ENCODE results near the gene LIME1.

DNA sequence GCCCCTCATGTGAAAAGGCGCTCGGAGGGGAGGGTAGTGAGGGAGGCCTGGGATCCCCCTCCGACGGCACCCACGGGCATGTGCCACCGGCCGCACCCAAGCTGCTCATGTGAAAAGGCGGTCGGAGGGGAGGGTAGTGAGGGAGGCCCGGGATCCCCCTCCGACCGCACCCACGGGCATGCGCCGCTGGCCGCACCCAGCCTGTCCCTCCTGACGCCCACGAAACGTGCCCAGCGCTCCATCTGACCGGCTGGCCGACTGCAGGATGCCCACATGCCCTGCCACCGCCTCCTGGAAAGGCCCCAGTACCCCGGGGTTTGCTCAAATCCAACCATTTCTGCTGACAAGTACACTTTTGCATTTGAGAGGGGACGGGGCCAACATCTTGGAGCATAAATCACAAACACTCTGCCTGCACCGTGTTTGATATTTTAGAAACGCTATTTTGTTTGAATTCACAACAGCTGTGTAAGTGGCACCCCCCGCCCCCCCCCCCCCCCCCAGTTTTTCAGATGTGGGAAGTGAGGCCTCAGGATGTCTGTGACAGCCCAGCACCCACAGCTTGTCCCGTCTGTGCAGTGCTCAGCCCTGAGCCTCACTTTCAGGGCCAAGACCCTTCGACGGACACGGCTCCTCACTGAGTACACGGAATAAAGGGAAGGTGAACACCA lies 37.2 kb downstream of the LIME1 start:
- TF ChIP-seq, protein P1, sequence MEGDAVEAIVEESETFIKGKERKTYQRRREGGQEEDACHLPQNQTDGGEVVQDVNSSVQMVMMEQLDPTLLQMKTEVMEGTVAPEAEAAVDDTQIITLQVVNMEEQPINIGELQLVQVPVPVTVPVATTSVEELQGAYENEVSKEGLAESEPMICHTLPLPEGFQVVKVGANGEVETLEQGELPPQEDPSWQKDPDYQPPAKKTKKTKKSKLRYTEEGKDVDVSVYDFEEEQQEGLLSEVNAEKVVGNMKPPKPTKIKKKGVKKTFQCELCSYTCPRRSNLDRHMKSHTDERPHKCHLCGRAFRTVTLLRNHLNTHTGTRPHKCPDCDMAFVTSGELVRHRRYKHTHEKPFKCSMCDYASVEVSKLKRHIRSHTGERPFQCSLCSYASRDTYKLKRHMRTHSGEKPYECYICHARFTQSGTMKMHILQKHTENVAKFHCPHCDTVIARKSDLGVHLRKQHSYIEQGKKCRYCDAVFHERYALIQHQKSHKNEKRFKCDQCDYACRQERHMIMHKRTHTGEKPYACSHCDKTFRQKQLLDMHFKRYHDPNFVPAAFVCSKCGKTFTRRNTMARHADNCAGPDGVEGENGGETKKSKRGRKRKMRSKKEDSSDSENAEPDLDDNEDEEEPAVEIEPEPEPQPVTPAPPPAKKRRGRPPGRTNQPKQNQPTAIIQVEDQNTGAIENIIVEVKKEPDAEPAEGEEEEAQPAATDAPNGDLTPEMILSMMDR (IDR thresholded peaks at IDR 0.05; ENCODE audit: low read depth, low read length, missing input control), result no peak
- TF ChIP-seq TAF1 (conservative IDR thresholded peaks at IDR 0.05) (no peak), RXRA (IDR thresholded peaks at IDR 0.05) (no peak), YY1 (IDR thresholded peaks at IDR 0.05) (no peak), EGR1 (IDR thresholded peaks at IDR 0.05; ENCODE audit: low read depth in 2 of 2) (no peak), GABPA (IDR thresholded peaks at IDR 0.05 in 1 of 2, conservative IDR thresholded peaks at IDR 0.05 in 1 of 2) (no peak), RAD21 (IDR thresholded peaks at IDR 0.05) (no peak), NR2F2 (IDR thresholded peaks at IDR 0.05) (no peak)
- TF ChIP-seq, protein P2, sequence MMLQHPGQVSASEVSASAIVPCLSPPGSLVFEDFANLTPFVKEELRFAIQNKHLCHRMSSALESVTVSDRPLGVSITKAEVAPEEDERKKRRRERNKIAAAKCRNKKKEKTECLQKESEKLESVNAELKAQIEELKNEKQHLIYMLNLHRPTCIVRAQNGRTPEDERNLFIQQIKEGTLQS (IDR thresholded peaks at IDR 0.05), result no peak
- TF ChIP-seq, protein P3, sequence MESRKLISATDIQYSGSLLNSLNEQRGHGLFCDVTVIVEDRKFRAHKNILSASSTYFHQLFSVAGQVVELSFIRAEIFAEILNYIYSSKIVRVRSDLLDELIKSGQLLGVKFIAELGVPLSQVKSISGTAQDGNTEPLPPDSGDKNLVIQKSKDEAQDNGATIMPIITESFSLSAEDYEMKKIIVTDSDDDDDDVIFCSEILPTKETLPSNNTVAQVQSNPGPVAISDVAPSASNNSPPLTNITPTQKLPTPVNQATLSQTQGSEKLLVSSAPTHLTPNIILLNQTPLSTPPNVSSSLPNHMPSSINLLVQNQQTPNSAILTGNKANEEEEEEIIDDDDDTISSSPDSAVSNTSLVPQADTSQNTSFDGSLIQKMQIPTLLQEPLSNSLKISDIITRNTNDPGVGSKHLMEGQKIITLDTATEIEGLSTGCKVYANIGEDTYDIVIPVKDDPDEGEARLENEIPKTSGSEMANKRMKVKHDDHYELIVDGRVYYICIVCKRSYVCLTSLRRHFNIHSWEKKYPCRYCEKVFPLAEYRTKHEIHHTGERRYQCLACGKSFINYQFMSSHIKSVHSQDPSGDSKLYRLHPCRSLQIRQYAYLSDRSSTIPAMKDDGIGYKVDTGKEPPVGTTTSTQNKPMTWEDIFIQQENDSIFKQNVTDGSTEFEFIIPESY (IDR thresholded peaks at IDR 0.05), result no peak
- TF ChIP-seq, protein P4, sequence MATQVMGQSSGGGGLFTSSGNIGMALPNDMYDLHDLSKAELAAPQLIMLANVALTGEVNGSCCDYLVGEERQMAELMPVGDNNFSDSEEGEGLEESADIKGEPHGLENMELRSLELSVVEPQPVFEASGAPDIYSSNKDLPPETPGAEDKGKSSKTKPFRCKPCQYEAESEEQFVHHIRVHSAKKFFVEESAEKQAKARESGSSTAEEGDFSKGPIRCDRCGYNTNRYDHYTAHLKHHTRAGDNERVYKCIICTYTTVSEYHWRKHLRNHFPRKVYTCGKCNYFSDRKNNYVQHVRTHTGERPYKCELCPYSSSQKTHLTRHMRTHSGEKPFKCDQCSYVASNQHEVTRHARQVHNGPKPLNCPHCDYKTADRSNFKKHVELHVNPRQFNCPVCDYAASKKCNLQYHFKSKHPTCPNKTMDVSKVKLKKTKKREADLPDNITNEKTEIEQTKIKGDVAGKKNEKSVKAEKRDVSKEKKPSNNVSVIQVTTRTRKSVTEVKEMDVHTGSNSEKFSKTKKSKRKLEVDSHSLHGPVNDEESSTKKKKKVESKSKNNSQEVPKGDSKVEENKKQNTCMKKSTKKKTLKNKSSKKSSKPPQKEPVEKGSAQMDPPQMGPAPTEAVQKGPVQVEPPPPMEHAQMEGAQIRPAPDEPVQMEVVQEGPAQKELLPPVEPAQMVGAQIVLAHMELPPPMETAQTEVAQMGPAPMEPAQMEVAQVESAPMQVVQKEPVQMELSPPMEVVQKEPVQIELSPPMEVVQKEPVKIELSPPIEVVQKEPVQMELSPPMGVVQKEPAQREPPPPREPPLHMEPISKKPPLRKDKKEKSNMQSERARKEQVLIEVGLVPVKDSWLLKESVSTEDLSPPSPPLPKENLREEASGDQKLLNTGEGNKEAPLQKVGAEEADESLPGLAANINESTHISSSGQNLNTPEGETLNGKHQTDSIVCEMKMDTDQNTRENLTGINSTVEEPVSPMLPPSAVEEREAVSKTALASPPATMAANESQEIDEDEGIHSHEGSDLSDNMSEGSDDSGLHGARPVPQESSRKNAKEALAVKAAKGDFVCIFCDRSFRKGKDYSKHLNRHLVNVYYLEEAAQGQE (IDR thresholded peaks at IDR 0.05), result no peak
- TF ChIP-seq, protein P5, sequence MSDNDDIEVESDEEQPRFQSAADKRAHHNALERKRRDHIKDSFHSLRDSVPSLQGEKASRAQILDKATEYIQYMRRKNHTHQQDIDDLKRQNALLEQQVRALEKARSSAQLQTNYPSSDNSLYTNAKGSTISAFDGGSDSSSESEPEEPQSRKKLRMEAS (IDR thresholded peaks at IDR 0.05), result no peak

All from liver (tissue), 3 donors.